IMR-90 (cell line): Measurements from ENCODE around the gene ADGRD2. TPM values are rescaled to one million over a fixed set of nuclear protein-coding genes. Genes with fewer than 3 reads are reported as not detected.

ENCODE experiments used
- ATAC-seq: fragments of 200-7000 bp; cut with Tn5 transposase; 2 replicates; pipeline ENCODE4 v1.9.1; 2020; ENCODE audit warnings: low read depth, mild to moderate bottlenecking, moderate library complexity
- BruUV-seq: library from RNA; stranded (reverse); fragments of 400-500 nt; replicated peaks from 2 replicates; lab custom pipeline; 2021; lab: Mats Ljungman, UMichigan
- CTCF ChIA-PET: fragments of 300-600 bp; formaldehyde crosslinking; extraction: SDS; loops from one replicate; lab custom pipeline; 2021; ENCODE audit warnings: antibody characterized with exemption; lab: Yijun Ruan, JAX
- POLR2A ChIA-PET: fragments of 300-600 bp; sonication (Branson Sonifier 250); formaldehyde crosslinking; loops from one replicate; lab custom pipeline; 2022; ENCODE audit warnings: antibody characterized with exemption; ENCODE audit not compliant: unreplicated experiment; lab: Charles Lee
- DNase-seq: peaks from one replicate; pipeline ENCODE4 v3.0.0; 2013
- H2AFZ ChIP-seq: replicated peaks from 2 replicates; pipeline ENCODE3; 2013; ENCODE audit warnings: low read length, mild to moderate bottlenecking; ENCODE audit not compliant: poor library complexity
- H2AK5ac ChIP-seq: 2 replicates; pipeline ENCODE4 v1.6.1; 2013; ENCODE audit warnings: low read depth, low read length, inconsistent platforms
- H2AK9ac ChIP-seq: replicated peaks from 2 replicates; pipeline ENCODE3; 2013; ENCODE audit warnings: mild to moderate bottlenecking, low read depth, low read length, moderate library complexity; ENCODE audit not compliant: poor library complexity
- H2BK120ac ChIP-seq: 2 replicates; pipeline ENCODE4 v1.6.1; 2013; ENCODE audit warnings: low read depth, low read length, inconsistent platforms
- H2BK15ac ChIP-seq: 3 replicates; pipeline ENCODE4 v1.6.1; 2013; ENCODE audit warnings: low read depth, low read length, inconsistent platforms
- H2BK20ac ChIP-seq: 2 replicates; pipeline ENCODE4 v1.6.1; 2013; ENCODE audit warnings: low read depth, mild to moderate bottlenecking, inconsistent platforms, low read length, moderate library complexity
- H2BK5ac ChIP-seq: 2 replicates; pipeline ENCODE4 v1.6.1; 2013; ENCODE audit warnings: mild to moderate bottlenecking, low read depth, low read length, inconsistent platforms; ENCODE audit not compliant: poor library complexity, severe bottlenecking
- H3K14ac ChIP-seq: replicated peaks from 2 replicates; pipeline ENCODE4 v1.6.1; 2013; ENCODE audit warnings: low read depth, low read length, inconsistent platforms
- H3K18ac ChIP-seq: 2 replicates; pipeline ENCODE4 v1.6.1; 2013; ENCODE audit warnings: low read depth, low read length, control low read depth
- H3K23ac ChIP-seq: 2 replicates; pipeline ENCODE4 v1.6.1; 2013; ENCODE audit warnings: low read depth, low read length, inconsistent platforms
- H3K27ac ChIP-seq: 2 replicates; pipeline ENCODE4 v1.5.1; 2013; ENCODE audit warnings: mild to moderate bottlenecking, control low read depth, low read length; ENCODE audit not compliant: insufficient read depth
- H3K27me3 ChIP-seq: 2 replicates; pipeline ENCODE4 v1.6.1; 2013; ENCODE audit warnings: low read length; ENCODE audit not compliant: control insufficient read depth, insufficient read depth
- H3K36me3 ChIP-seq: 2 replicates; pipeline ENCODE4 v1.6.1; 2013; ENCODE audit warnings: low read length, mixed read lengths; ENCODE audit not compliant: control insufficient read depth, insufficient read depth
- H3K4ac ChIP-seq: 2 replicates; pipeline ENCODE4 v1.6.1; 2013; ENCODE audit warnings: low read depth, low read length, inconsistent platforms
- H3K4me1 ChIP-seq: 2 replicates; pipeline ENCODE4 v1.6.1; 2013; ENCODE audit warnings: low read length, mixed read lengths; ENCODE audit not compliant: control insufficient read depth, insufficient read depth
- H3K4me2 ChIP-seq: 2 replicates; pipeline ENCODE4 v1.6.1; 2013; ENCODE audit warnings: low read depth, mild to moderate bottlenecking, control low read depth, low read length, moderate library complexity
- H3K4me3 ChIP-seq: 2 replicates; pipeline ENCODE4 v1.5.1; 2013; ENCODE audit warnings: low read depth, mild to moderate bottlenecking, control low read depth, low read length, moderate library complexity; ENCODE audit not compliant: insufficient read depth
- H3K56ac ChIP-seq: 2 replicates; pipeline ENCODE4 v1.6.1; 2013; ENCODE audit warnings: low read length, inconsistent platforms; ENCODE audit not compliant: insufficient read depth; ENCODE audit errors: extremely low read depth
- H3K79me1 ChIP-seq, 2 experiments: 2 replicates each; pipeline ENCODE4 v1.6.1; 2013; ENCODE audit warnings: low read length in 2 of 2, inconsistent platforms in 1 of 2, low read depth in 1 of 2
- H3K9ac ChIP-seq: 2 replicates; pipeline ENCODE4 v1.6.1; 2013; ENCODE audit warnings: low read depth, low read length, control low read depth
- H3K9me1 ChIP-seq: 2 replicates; pipeline ENCODE4 v1.6.1; 2013; ENCODE audit warnings: low read length, inconsistent platforms; ENCODE audit not compliant: insufficient read depth
- H3K9me3 ChIP-seq: 2 replicates; pipeline ENCODE4 v1.6.1; 2013; ENCODE audit warnings: low read length; ENCODE audit not compliant: control insufficient read depth, insufficient read depth
- H4K20me1 ChIP-seq: 2 replicates; pipeline ENCODE4 v1.6.1; 2013; ENCODE audit warnings: low read length, inconsistent platforms; ENCODE audit not compliant: insufficient read depth
- H4K5ac ChIP-seq: 2 replicates; pipeline ENCODE4 v1.6.1; 2013; ENCODE audit warnings: mild to moderate bottlenecking, low read depth, low read length, control low read depth
- H4K8ac ChIP-seq, 2 experiments: 2 replicates each; pipeline ENCODE4 v1.6.1; 2013; ENCODE audit warnings: low read depth in 2 of 2, low read length in 2 of 2, control low read depth in 1 of 2, inconsistent platforms in 1 of 2
- H4K91ac ChIP-seq: 2 replicates; pipeline ENCODE4 v1.6.1; 2013; ENCODE audit warnings: low read depth, low read length, inconsistent platforms; ENCODE audit not compliant: insufficient read depth
- BHLHE40 ChIP-seq: fragments of 150-350 bp; IDR thresholded peaks from 2 replicates; pipeline ENCODE4 v1.6.1; 2016; ENCODE audit warnings: mild to moderate bottlenecking, low read depth, low read length
- CEBPB ChIP-seq: IDR thresholded peaks from 2 replicates; pipeline ENCODE4 v1.6.1; 2012; ENCODE audit warnings: low read depth, low read length, improper control_type of control experiment
- CHD1 ChIP-seq: IDR thresholded peaks from 2 replicates; pipeline ENCODE4 v1.6.1; 2012; ENCODE audit warnings: low read depth, low read length, improper control_type of control experiment
- FOS ChIP-seq: fragments of 150-350 bp; IDR thresholded peaks from 2 replicates; pipeline ENCODE4 v1.6.1; 2016; ENCODE audit warnings: low read depth, low read length
- MAZ ChIP-seq: IDR thresholded peaks from 2 replicates; pipeline ENCODE4 v1.6.1; 2012; ENCODE audit warnings: low read depth, mild to moderate bottlenecking, low read length, improper control_type of control experiment, moderate library complexity, borderline replicate concordance
- NFE2L2 ChIP-seq: fragments of 150-350 bp; IDR thresholded peaks from 2 replicates; pipeline ENCODE4 v1.6.1; 2016; ENCODE audit warnings: low read depth, mild to moderate bottlenecking, low read length
- RAD21 ChIP-seq: IDR thresholded peaks from 2 replicates; pipeline ENCODE4 v1.6.1; 2012; ENCODE audit warnings: low read length, improper control_type of control experiment
- RCOR1 ChIP-seq: IDR thresholded peaks from 2 replicates; pipeline ENCODE4 v1.6.1; 2012; ENCODE audit warnings: mild to moderate bottlenecking, low read length, improper control_type of control experiment; ENCODE audit not compliant: insufficient replicate concordance
- RFX5 ChIP-seq: IDR thresholded peaks from 2 replicates; pipeline ENCODE4 v1.8.0; 2012; ENCODE audit warnings: low read depth, mild to moderate bottlenecking, low read length, moderate library complexity
- SMC3 ChIP-seq: fragments of 150-350 bp; IDR thresholded peaks from 2 replicates; pipeline ENCODE4 v1.6.1; 2016; ENCODE audit warnings: low read depth, mild to moderate bottlenecking, antibody characterized with exemption, low read length, moderate library complexity
- WGBS, 2 experiments: methylation state at CpG; one replicate each; pipeline versions ENCODE4 v1.1.5 to v1.1.7; 2013; ENCODE audit warnings: missing lambda C conversion rate in 2 of 2; ENCODE audit not compliant: insufficient read length in 1 of 2; ENCODE audit errors: extremely low coverage in 2 of 2; 5-methylcytosine and 5-hydroxymethylcytosine counted together
- dilution Hi-C: fragments of 300-500 bp; cut with HindIII; formaldehyde crosslinking; loops from one replicate; pipeline ENCODE4 v1.14.3; 2018; ENCODE audit warnings: low sequenced_read_pairs; ENCODE audit not compliant: unreplicated experiment
- in situ Hi-C: fragments of 300-500 bp; cut with MboI; formaldehyde crosslinking; loops from 3 replicates; pipeline ENCODE4 v1.14.3; 2019; ENCODE audit warnings: low sequenced_read_pairs, inconsistent platforms, mixed read lengths
- intact Hi-C: fragments of 100-400 bp; cut with micrococcal nuclease; formaldehyde crosslinking; loops from 2 replicates; pipeline ENCODE4 v1.10.0; 2022
- polyA plus RNA-seq, 3 experiments: library from polyadenylated mRNA; depleted of rRNA; stranded (reverse); fragments of >200 nt; gene quantifications; 2 replicates each; pipeline ENCODE4 v1.2.3, GENCODE V29; 2012; ENCODE audit warnings: low replicate concordance in 1 of 3
- total RNA-seq: library from RNA; depleted of rRNA; stranded (reverse); fragments of >200 nt; gene quantifications from 2 replicates; pipeline ENCODE4 v1.2.3, GENCODE V29; 2012
- TF ChIP-seq, protein P1 (sequence below): fragments of 150-350 bp; IDR thresholded peaks from 2 replicates; pipeline ENCODE4 v1.6.1; 2017; ENCODE audit warnings: mild to moderate bottlenecking, antibody characterized with exemption, low read length, low read depth
- TF ChIP-seq, protein P2 (sequence below): conservative IDR thresholded peaks from 2 replicates; pipeline ENCODE4 v1.5.1; 2012; ENCODE audit warnings: mild to moderate bottlenecking, low read depth, low read length, improper control_type of control experiment
- TF ChIP-seq, protein P3 (sequence below): fragments of 150-350 bp; IDR thresholded peaks from 2 replicates; pipeline ENCODE4 v1.6.1; 2016; ENCODE audit warnings: low read depth, mild to moderate bottlenecking, low read length, moderate library complexity, borderline replicate concordance

Gene ADGRD2
- total and polyA plus RNA-seq, 2 of the 4 experiments (the other 2 are of a cell fraction): not detected

DNA sequence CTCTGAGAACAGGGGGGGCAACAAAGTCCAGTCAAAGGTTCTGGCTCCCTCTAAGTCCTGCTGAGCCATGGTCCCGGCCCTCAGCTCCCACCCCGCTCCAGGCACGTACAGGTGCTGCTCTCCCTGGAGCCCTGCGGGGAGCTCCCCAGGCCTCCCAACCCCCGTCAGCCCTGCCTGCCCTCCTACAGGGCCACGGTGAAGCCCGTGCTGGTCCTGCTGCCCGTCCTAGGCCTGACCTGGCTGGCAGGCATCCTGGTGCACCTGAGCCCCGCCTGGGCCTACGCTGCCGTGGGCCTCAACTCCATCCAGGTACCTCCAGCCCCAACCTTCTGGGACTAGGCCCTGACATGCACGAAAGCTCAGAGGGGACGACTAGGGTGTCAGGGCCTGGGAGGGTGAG lies 20.1 kb downstream of the ADGRD2 start:
- Histone ChIP-seq H3K9me1 (no peaks in the 10 kb centered on the region), H3K9ac (no peak overlapping the region), H2BK15ac (no peak overlapping the region), H2AFZ (no peak overlapping the region), H3K9me3 (no peaks in the 10 kb centered on the region), H4K20me1 (no peaks in the 10 kb centered on the region), H3K14ac (no peak overlapping the region), H4K8ac (no peak overlapping the region), H3K4me3 (no peak overlapping the region), H3K79me1 (no peaks in the 10 kb centered on the region), H4K5ac (no peak overlapping the region), H3K56ac (no peak overlapping the region), H2BK120ac (no peak overlapping the region), H3K4ac (no peak overlapping the region), H3K4me2 (no peak overlapping the region), H3K27me3 (peaks cover 59% of the 10 kb centered on the region), H4K91ac (no peak overlapping the region), H3K23ac (no peak overlapping the region), H3K18ac (no peak overlapping the region), H3K27ac (no peak overlapping the region), H3K36me3 (no peaks in the 10 kb centered on the region), H3K4me1 (no peaks in the 10 kb centered on the region), H2BK20ac (no peak overlapping the region), H2BK5ac (no peak overlapping the region), H2AK5ac (no peak overlapping the region), H2AK9ac (no peak overlapping the region)
- WGBS, 2 experiments: 53% methylated on average over 3 of the region's 13 CpGs; no CpG with 5 or more reads in 1 of the 2 experiments
- CTCF ChIA-PET: no interaction called here
- TF ChIP-seq, protein P1, sequence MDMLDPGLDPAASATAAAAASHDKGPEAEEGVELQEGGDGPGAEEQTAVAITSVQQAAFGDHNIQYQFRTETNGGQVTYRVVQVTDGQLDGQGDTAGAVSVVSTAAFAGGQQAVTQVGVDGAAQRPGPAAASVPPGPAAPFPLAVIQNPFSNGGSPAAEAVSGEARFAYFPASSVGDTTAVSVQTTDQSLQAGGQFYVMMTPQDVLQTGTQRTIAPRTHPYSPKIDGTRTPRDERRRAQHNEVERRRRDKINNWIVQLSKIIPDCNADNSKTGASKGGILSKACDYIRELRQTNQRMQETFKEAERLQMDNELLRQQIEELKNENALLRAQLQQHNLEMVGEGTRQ: no peak
- TF ChIP-seq MAZ (no peak), CHD1 (no peak), FOS (no peak), RCOR1 (no peak), RAD21 (no peak), RFX5 (no peak), BHLHE40 (no peak), NFE2L2 (no peak), CEBPB (no peak), SMC3 (no peak)
- TF ChIP-seq, protein P2, sequence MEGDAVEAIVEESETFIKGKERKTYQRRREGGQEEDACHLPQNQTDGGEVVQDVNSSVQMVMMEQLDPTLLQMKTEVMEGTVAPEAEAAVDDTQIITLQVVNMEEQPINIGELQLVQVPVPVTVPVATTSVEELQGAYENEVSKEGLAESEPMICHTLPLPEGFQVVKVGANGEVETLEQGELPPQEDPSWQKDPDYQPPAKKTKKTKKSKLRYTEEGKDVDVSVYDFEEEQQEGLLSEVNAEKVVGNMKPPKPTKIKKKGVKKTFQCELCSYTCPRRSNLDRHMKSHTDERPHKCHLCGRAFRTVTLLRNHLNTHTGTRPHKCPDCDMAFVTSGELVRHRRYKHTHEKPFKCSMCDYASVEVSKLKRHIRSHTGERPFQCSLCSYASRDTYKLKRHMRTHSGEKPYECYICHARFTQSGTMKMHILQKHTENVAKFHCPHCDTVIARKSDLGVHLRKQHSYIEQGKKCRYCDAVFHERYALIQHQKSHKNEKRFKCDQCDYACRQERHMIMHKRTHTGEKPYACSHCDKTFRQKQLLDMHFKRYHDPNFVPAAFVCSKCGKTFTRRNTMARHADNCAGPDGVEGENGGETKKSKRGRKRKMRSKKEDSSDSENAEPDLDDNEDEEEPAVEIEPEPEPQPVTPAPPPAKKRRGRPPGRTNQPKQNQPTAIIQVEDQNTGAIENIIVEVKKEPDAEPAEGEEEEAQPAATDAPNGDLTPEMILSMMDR: no peak
- TF ChIP-seq, protein P3, sequence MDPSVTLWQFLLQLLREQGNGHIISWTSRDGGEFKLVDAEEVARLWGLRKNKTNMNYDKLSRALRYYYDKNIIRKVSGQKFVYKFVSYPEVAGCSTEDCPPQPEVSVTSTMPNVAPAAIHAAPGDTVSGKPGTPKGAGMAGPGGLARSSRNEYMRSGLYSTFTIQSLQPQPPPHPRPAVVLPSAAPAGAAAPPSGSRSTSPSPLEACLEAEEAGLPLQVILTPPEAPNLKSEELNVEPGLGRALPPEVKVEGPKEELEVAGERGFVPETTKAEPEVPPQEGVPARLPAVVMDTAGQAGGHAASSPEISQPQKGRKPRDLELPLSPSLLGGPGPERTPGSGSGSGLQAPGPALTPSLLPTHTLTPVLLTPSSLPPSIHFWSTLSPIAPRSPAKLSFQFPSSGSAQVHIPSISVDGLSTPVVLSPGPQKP: no peak
- intact Hi-C loops (no loop called here), dilution Hi-C loops (no loop called here), in situ Hi-C loops (no loop called here)
- DNase-seq (no peak), ATAC-seq (no peak)
- POLR2A ChIA-PET: no interaction called here
- BruUV-seq: no TSS peak
